Calu3 (cell line): Measurements from ENCODE around the gene GADL1. TPM values are rescaled to one million over a fixed set of nuclear protein-coding genes. Genes with fewer than 3 reads are reported as not detected.
A peak's percentile ranks its signal among the peaks of the same experiment; 100 is the strongest.

Experiments
- BruUV-seq: library from RNA; stranded (reverse); fragments of 400-500 nt; replicated peaks from 2 replicates; lab custom pipeline; 2021; lab: Mats Ljungman, UMichigan
- CTCF ChIA-PET: fragments of 300-600 bp; sonication (Branson Sonifier 250); formaldehyde crosslinking; loops from one replicate; lab custom pipeline; 2022; ENCODE audit warnings: antibody characterized with exemption; lab: Charles Lee
- DNase-seq: peaks from one replicate; pipeline ENCODE4 v3.0.0; 2022
- H3K27ac Mint-ChIP-seq: one replicate; pipeline ENCODE4 v1.8.0; 2022; ENCODE audit warnings: mixed read lengths; ENCODE audit not compliant: unreplicated experiment
- H3K27me3 Mint-ChIP-seq: one replicate; pipeline ENCODE4 v1.8.0; 2022; ENCODE audit warnings: mixed read lengths; ENCODE audit not compliant: unreplicated experiment
- H3K36me3 Mint-ChIP-seq: one replicate; pipeline ENCODE4 v1.8.0; 2022; ENCODE audit warnings: mild to moderate bottlenecking, moderate library complexity, mixed read lengths; ENCODE audit not compliant: insufficient read depth, unreplicated experiment
- H3K4me1 Mint-ChIP-seq: one replicate; pipeline ENCODE4 v1.8.0; 2022; ENCODE audit warnings: mild to moderate bottlenecking, low read depth, mixed read lengths; ENCODE audit not compliant: unreplicated experiment
- H3K4me3 Mint-ChIP-seq: one replicate; pipeline ENCODE4 v1.8.0; 2022; ENCODE audit warnings: mild to moderate bottlenecking, low read depth, moderate library complexity, mixed read lengths; ENCODE audit not compliant: unreplicated experiment
- H3K9me3 Mint-ChIP-seq: one replicate; pipeline ENCODE4 v1.8.0; 2022; ENCODE audit warnings: low read depth, mixed read lengths; ENCODE audit not compliant: unreplicated experiment
- CTCF ChIP-seq: fragments of 200-600 bp; IDR thresholded peaks from one replicate; pipeline ENCODE4 v1.8.0; 2022; ENCODE audit warnings: antibody characterized with exemption; ENCODE audit not compliant: unreplicated experiment
- intact Hi-C: fragments of 100-400 bp; cut with micrococcal nuclease; formaldehyde crosslinking; loops from one replicate; pipeline ENCODE4 v1.10.0; 2022; ENCODE audit not compliant: unreplicated experiment
- total RNA-seq: library from RNA; stranded (reverse); gene quantifications from 2 replicates; pipeline ENCODE4 v1.2.3, GENCODE V29; 2022

GADL1 gene
- total RNA-seq, 1 experiment from 2014 or later: not detected

- H3K9me3 Mint-ChIP-seq: no peaks in the 10 kb centered on the region
- no peak for TF ChIP-seq CTCF
- CTCF ChIA-PET: no interaction called here
- BruUV-seq: no TSS peak
- no peak overlapping the region for H3K27ac Mint-ChIP-seq
- H3K4me1 Mint-ChIP-seq: no peaks in the 10 kb centered on the region
- intact Hi-C loops: no loop called here
- H3K4me3 Mint-ChIP-seq: no peak overlapping the region
- no peaks in the 10 kb centered on the region for H3K36me3 Mint-ChIP-seq
- DNase-seq: no peak
- peaks cover 9% of the 10 kb centered on the region for H3K27me3 Mint-ChIP-seq
These were observed 46.3 kb upstream of the GADL1 start for GRCh38 chr3:30940740-30941139.

GRCh38 chr3:30934208-30934550, 39.7 kb upstream of the GADL1 start:
- Mint-ChIP-seq H3K4me1 (no peaks in the 10 kb centered on the region), H3K9me3 (no peaks in the 10 kb centered on the region), H3K27ac (no peak overlapping the region), H3K4me3 (no peak overlapping the region), H3K36me3 (no peaks in the 10 kb centered on the region), H3K27me3 (peaks cover 9% of the 10 kb centered on the region)
- CTCF ChIA-PET: interaction anchor here (0.8 to 1.1 kb wide), 2 partner anchors 161 to 198 kb away, joined by 3 to 6 read pairs; no protein-coding TSS in a partner anchor
- BruUV-seq: no TSS peak
- no peak for TF ChIP-seq CTCF
- intact Hi-C loops: loop anchor here (5.0 to 10.0 kb wide), 2 partner anchors 159 to 198 kb away; no protein-coding TSS in a partner anchor
- DNase-seq: peak; percentile 17

- no peak overlapping the region for H3K27ac Mint-ChIP-seq
- no peaks in the 10 kb centered on the region for H3K36me3 Mint-ChIP-seq
- H3K4me3 Mint-ChIP-seq: no peak overlapping the region
- no peak for TF ChIP-seq CTCF
- no peaks in the 10 kb centered on the region for H3K9me3 Mint-ChIP-seq
- CTCF ChIA-PET: interaction anchor here (0.8 to 1.1 kb wide), 2 partner anchors 162 to 199 kb away, joined by 3 to 6 read pairs; no protein-coding TSS in a partner anchor
- intact Hi-C loops: loop anchor here (5.0 to 10.0 kb wide), 2 partner anchors 159 to 199 kb away; no protein-coding TSS in a partner anchor
- no TSS peak for BruUV-seq
- H3K27me3 Mint-ChIP-seq: peaks cover 9% of the 10 kb centered on the region
- DNase-seq: no peak
- no peaks in the 10 kb centered on the region for H3K4me1 Mint-ChIP-seq
These were observed 39.2 kb upstream of the GADL1 start for GRCh38 chr3:30933478-30934207.

- Mint-ChIP-seq H3K9me3 (no peaks in the 10 kb centered on the region), H3K27me3 (peaks cover under 1% of the 10 kb centered on the region), H3K4me3 (no peak overlapping the region), H3K36me3 (no peaks in the 10 kb centered on the region), H3K27ac (no peak overlapping the region), H3K4me1 (no peaks in the 10 kb centered on the region)
- no peak for TF ChIP-seq CTCF
- CTCF ChIA-PET: interaction anchor here (0.6 kb wide), 1 partner anchor 615 kb away, joined by 3 read pairs; no protein-coding TSS in a partner anchor
- no peak for DNase-seq
- BruUV-seq: no TSS peak
- intact Hi-C loops: loop anchor here (5.0 to 10.0 kb wide), 2 partner anchors 158 to 200 kb away; no protein-coding TSS in a partner anchor
These were observed 38.1 kb upstream of the GADL1 start for GRCh38 chr3:30932513-30933098.
